Parathyroid adenoma (tissue), 2 donors: ENCODE measurements around the gene HHATL.

Experiments
- H2AFZ ChIP-seq: fragments of 300-600 bp; sonication (generic); one replicate; pipeline ENCODE4 v1.7.0; 2017; ENCODE audit warnings: antibody characterized with exemption, mild to moderate bottlenecking
- H3K27ac ChIP-seq: fragments of 300-600 bp; sonication (generic); one replicate; pipeline ENCODE4 v1.7.0; 2017
- H3K27me3 ChIP-seq: fragments of 300-600 bp; sonication (generic); one replicate; pipeline ENCODE4 v1.7.0; 2017; ENCODE audit warnings: low read length; ENCODE audit not compliant: control insufficient read depth, insufficient read depth
- H3K36me3 ChIP-seq: fragments of 300-600 bp; sonication (generic); one replicate; pipeline ENCODE4 v1.7.0; 2017; ENCODE audit warnings: low read length; ENCODE audit not compliant: control insufficient read depth, insufficient read depth
- H3K4me1 ChIP-seq: fragments of 300-600 bp; sonication (generic); one replicate; pipeline ENCODE4 v1.7.0; 2017; ENCODE audit warnings: control low read depth
- H3K4me2 ChIP-seq: fragments of 300-600 bp; sonication (generic); one replicate; pipeline ENCODE4 v1.7.0; 2017; ENCODE audit warnings: low read length
- H3K4me3 ChIP-seq: fragments of 300-600 bp; sonication (generic); one replicate; pipeline ENCODE4 v1.7.0; 2017; ENCODE audit warnings: low read depth, low read length
- H3K79me2 ChIP-seq: fragments of 300-600 bp; sonication (generic); one replicate; pipeline ENCODE4 v1.7.0; 2017; ENCODE audit warnings: control low read depth
- H3K9ac ChIP-seq: fragments of 300-600 bp; sonication (generic); one replicate; pipeline ENCODE4 v1.7.0; 2017; ENCODE audit warnings: mild to moderate bottlenecking
- H3K9me3 ChIP-seq: fragments of 300-600 bp; sonication (generic); one replicate; pipeline ENCODE4 v1.7.0; 2017; ENCODE audit warnings: low read length; ENCODE audit not compliant: control insufficient read depth
- TF ChIP-seq, protein P1 (sequence below): fragments of 300-600 bp; sonication (generic); IDR thresholded peaks from one replicate; pipeline ENCODE4 v1.7.0; 2017; ENCODE audit warnings: antibody characterized with exemption, mild to moderate bottlenecking
- donor health status: primary hyperparathyroidism.

Gene HHATL

GRCh38 chr3:42697289-42698051 lies 5.1 kb downstream of the HHATL start:
- Histone ChIP-seq H3K4me2 (no peak overlapping the region), H3K36me3 (no peaks in the 10 kb centered on the region), H2AFZ (no peak overlapping the region), H3K79me2 (peaks cover 3% of the 10 kb centered on the region), H3K9me3 (no peaks in the 10 kb centered on the region), H3K4me3 (no peak overlapping the region), H3K27ac (no peak overlapping the region), H3K27me3 (no peaks in the 10 kb centered on the region), H3K4me1 (peaks cover 18% of the 10 kb centered on the region), H3K9ac (no peak overlapping the region)
- TF ChIP-seq, protein P1, sequence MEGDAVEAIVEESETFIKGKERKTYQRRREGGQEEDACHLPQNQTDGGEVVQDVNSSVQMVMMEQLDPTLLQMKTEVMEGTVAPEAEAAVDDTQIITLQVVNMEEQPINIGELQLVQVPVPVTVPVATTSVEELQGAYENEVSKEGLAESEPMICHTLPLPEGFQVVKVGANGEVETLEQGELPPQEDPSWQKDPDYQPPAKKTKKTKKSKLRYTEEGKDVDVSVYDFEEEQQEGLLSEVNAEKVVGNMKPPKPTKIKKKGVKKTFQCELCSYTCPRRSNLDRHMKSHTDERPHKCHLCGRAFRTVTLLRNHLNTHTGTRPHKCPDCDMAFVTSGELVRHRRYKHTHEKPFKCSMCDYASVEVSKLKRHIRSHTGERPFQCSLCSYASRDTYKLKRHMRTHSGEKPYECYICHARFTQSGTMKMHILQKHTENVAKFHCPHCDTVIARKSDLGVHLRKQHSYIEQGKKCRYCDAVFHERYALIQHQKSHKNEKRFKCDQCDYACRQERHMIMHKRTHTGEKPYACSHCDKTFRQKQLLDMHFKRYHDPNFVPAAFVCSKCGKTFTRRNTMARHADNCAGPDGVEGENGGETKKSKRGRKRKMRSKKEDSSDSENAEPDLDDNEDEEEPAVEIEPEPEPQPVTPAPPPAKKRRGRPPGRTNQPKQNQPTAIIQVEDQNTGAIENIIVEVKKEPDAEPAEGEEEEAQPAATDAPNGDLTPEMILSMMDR: no peak

DNA sequence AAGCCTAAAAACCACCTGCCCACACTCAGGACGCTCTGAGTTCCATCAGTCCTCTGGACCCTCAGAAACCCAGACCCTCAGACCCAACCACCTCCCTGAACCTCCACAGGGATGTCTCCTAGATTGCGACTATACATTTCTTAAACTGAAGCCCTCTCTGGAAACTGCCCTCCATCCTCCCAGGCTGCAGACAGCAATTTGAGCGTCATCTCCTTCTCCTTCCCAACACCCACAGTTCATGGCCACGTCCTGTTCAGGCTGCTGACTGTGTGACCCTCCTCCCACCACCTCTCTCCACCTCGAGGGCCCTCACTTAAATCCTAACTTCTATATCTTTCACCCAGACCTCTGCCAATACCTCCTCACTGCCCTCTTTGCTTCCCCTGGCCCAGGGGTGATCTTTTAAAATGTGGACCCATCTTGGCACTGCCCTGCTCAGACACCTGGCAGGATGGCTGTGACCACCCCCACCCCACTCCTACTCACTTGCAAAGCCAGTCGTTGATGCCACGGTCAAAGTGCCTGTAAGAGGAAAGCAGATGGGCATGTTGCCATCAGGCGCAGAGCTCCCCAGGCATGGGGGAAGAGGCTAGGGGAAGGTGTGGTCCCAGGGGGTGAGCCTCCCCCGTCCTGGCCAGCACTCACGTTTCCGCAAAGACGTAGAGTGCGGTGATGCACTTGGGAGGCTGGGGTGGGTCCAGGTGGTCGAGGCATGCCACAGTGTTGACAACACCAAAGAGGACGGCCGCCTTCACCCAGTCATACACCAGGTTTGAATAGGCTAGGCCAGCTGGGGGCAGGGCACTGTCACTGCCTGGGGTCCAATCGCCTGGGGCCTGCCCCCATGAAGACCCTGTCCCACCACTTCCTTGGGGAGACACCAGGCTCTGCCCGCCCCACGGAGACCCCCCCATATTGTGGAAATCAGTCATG lies 6.0 kb downstream of the HHATL start:
- H3K4me1 ChIP-seq: peaks cover 18% of the 10 kb centered on the region
- H3K36me3 ChIP-seq: no peaks in the 10 kb centered on the region
- no peak overlapping the region for H3K4me2 ChIP-seq
- no peak overlapping the region for H3K27ac ChIP-seq
- H3K79me2 ChIP-seq: peaks cover 3% of the 10 kb centered on the region
- H3K4me3 ChIP-seq: no peak overlapping the region
- no peaks in the 10 kb centered on the region for H3K9me3 ChIP-seq
- TF ChIP-seq, protein P1: no peak
- H3K9ac ChIP-seq: no peak overlapping the region
- H3K27me3 ChIP-seq: no peaks in the 10 kb centered on the region
- no peak overlapping the region for H2AFZ ChIP-seq

- Histone ChIP-seq H2AFZ (no peak overlapping the region), H3K4me1 (peaks cover 8% of the 10 kb centered on the region), H3K9me3 (no peaks in the 10 kb centered on the region), H3K27ac (no peak overlapping the region), H3K4me2 (no peak overlapping the region), H3K27me3 (no peaks in the 10 kb centered on the region), H3K4me3 (no peak overlapping the region), H3K9ac (no peak overlapping the region), H3K36me3 (no peaks in the 10 kb centered on the region), H3K79me2 (no peaks in the 10 kb centered on the region)
- TF ChIP-seq, protein P1: no peak
These were observed 8.2 kb downstream of the HHATL start for GRCh38 chr3:42694366-42694765.

- no peak overlapping the region for H3K27ac ChIP-seq
- H3K79me2 ChIP-seq: no peaks in the 10 kb centered on the region
- no peak overlapping the region for H3K4me3 ChIP-seq
- no peak overlapping the region for H3K4me2 ChIP-seq
- no peak overlapping the region for H2AFZ ChIP-seq
- no peak overlapping the region for H3K9ac ChIP-seq
- H3K9me3 ChIP-seq: no peaks in the 10 kb centered on the region
- H3K4me1 ChIP-seq: peaks cover 4% of the 10 kb centered on the region
- TF ChIP-seq, protein P1: no peak
- H3K36me3 ChIP-seq: no peaks in the 10 kb centered on the region
- no peaks in the 10 kb centered on the region for H3K27me3 ChIP-seq
These were observed 9.1 kb downstream of the HHATL start for GRCh38 chr3:42693530-42693930.
